ENCODE data around the gene PSRC1.

PSRC1 gene

GRCh38 chr1:109271458-109271857 is 11.5 kb downstream of the PSRC1 start:
- DNase-seq: no peak

- no peak for DNase-seq
These were observed 12.2 kb downstream of the PSRC1 start for GRCh38 chr1:109270623-109271317.

GRCh38 chr1:109269981-109270622 is 12.8 kb downstream of the PSRC1 start:
- DNase-seq: no peak

- DNase-seq: no peak
These were observed 13.5 kb downstream of the PSRC1 start for GRCh38 chr1:109269212-109269980.

GRCh38 chr1:109268431-109269211 is 14.3 kb downstream of the PSRC1 start:
- DNase-seq: no peak

GRCh38 chr1:109267743-109268300 is 15.1 kb downstream of the PSRC1 start:
- DNase-seq: no peak

- DNase-seq: no peak
These were observed 16.0 kb downstream of the PSRC1 start for GRCh38 chr1:109266965-109267364.

- no peak for DNase-seq
These were observed 17.1 kb downstream of the PSRC1 start for GRCh38 chr1:109265741-109266330.

- DNase-seq: no peak
These were observed 17.9 kb downstream of the PSRC1 start for GRCh38 chr1:109265016-109265415.

- no peak for DNase-seq
These were observed 18.6 kb downstream of the PSRC1 start for GRCh38 chr1:109264379-109264755.

- DNase-seq: peak; percentile 78
These were observed 19.2 kb downstream of the PSRC1 start for GRCh38 chr1:109263597-109264378.

GRCh38 chr1:109263234-109263596 is 19.7 kb downstream of the PSRC1 start:
- no peak for DNase-seq

- no peak for DNase-seq
These were observed 20.5 kb downstream of the PSRC1 start for GRCh38 chr1:109262231-109263055.

- no peak for DNase-seq
These were observed 21.4 kb downstream of the PSRC1 start for GRCh38 chr1:109261578-109261977.

GRCh38 chr1:109261006-109261405 is 21.9 kb downstream of the PSRC1 start:
- no peak for DNase-seq

- DNase-seq: no peak
These were observed 23.0 kb downstream of the PSRC1 start for GRCh38 chr1:109259674-109260557.

- DNase-seq: no peak
These were observed 24.2 kb downstream of the PSRC1 start for GRCh38 chr1:109258481-109259466.

GRCh38 chr1:109257682-109258421 is 25.1 kb downstream of the PSRC1 start:
- DNase-seq: no peak
